Measurements from ENCODE around the gene HMCN1. TPM values are rescaled to one million over a fixed set of nuclear protein-coding genes. Genes with fewer than 3 reads are reported as not detected.

The HMCN1 gene
- total RNA-seq, 2 experiments from 2014 or later = 0.07 to 0.21 TPM

- Mint-ChIP-seq H3K4me1 (no peaks in the 10 kb centered on the region), H3K4me3 (no peak overlapping the region), H3K27me3 (no peaks in the 10 kb centered on the region), H3K9me3 (no peaks in the 10 kb centered on the region), H3K36me3 (ENCODE audit: low read depth) (no peaks in the 10 kb centered on the region), H3K27ac (no peak overlapping the region)
- DNase-seq = no peak
- POLR2A ChIA-PET = no interaction called here
- CTCF ChIA-PET = no interaction called here
Measured at GRCh38 chr1:185920602-185921001, 186.4 kb downstream of the HMCN1 start.

GRCh38 chr1:185921636-185922035 is 187.4 kb downstream of the HMCN1 start:
- DNase-seq = no peak
- CTCF ChIA-PET = no interaction called here
- Mint-ChIP-seq H3K9me3 (no peaks in the 10 kb centered on the region), H3K36me3 (ENCODE audit: low read depth) (no peaks in the 10 kb centered on the region), H3K27ac (no peak overlapping the region), H3K4me1 (no peaks in the 10 kb centered on the region), H3K27me3 (no peaks in the 10 kb centered on the region), H3K4me3 (no peak overlapping the region)
- POLR2A ChIA-PET = no interaction called here

- no peak overlapping the region for H3K27ac Mint-ChIP-seq
- no peaks in the 10 kb centered on the region for H3K27me3 Mint-ChIP-seq
- no peaks in the 10 kb centered on the region for H3K36me3 Mint-ChIP-seq (ENCODE audit: low read depth)
- H3K4me1 Mint-ChIP-seq = no peaks in the 10 kb centered on the region
- CTCF ChIA-PET = no interaction called here
- no peaks in the 10 kb centered on the region for H3K9me3 Mint-ChIP-seq
- H3K4me3 Mint-ChIP-seq = no peak overlapping the region
- DNase-seq = no peak
- POLR2A ChIA-PET = no interaction called here
Measured at GRCh38 chr1:185926588-185926987, 192.4 kb downstream of the HMCN1 start.

- Mint-ChIP-seq H3K27ac (no peak overlapping the region), H3K4me1 (no peaks in the 10 kb centered on the region), H3K9me3 (no peaks in the 10 kb centered on the region), H3K27me3 (no peaks in the 10 kb centered on the region), H3K4me3 (no peak overlapping the region), H3K36me3 (ENCODE audit: low read depth) (no peaks in the 10 kb centered on the region)
- ChIA-PET POLR2A (no interaction called here), CTCF (no interaction called here)
- no peak for DNase-seq
Measured at GRCh38 chr1:185929776-185930175, 195.6 kb downstream of the HMCN1 start.

- no peak overlapping the region for H3K4me3 Mint-ChIP-seq
- no peaks in the 10 kb centered on the region for H3K4me1 Mint-ChIP-seq
- no peak for DNase-seq
- CTCF ChIA-PET = no interaction called here
- POLR2A ChIA-PET = no interaction called here
- H3K9me3 Mint-ChIP-seq = no peaks in the 10 kb centered on the region
- H3K36me3 Mint-ChIP-seq (ENCODE audit: low read depth) = no peaks in the 10 kb centered on the region
- H3K27ac Mint-ChIP-seq = no peak overlapping the region
- H3K27me3 Mint-ChIP-seq = no peaks in the 10 kb centered on the region
Measured at GRCh38 chr1:185931438-185931837, 197.2 kb downstream of the HMCN1 start.

GRCh38 chr1:185933580-185933979 is 199.4 kb downstream of the HMCN1 start:
- Mint-ChIP-seq H3K9me3 (no peaks in the 10 kb centered on the region), H3K27me3 (no peaks in the 10 kb centered on the region), H3K27ac (no peak overlapping the region), H3K4me3 (no peak overlapping the region), H3K4me1 (no peaks in the 10 kb centered on the region), H3K36me3 (ENCODE audit: low read depth) (no peaks in the 10 kb centered on the region)
- ChIA-PET POLR2A (no interaction called here), CTCF (no interaction called here)
- no peak for DNase-seq

- no peak for DNase-seq
- CTCF ChIA-PET = no interaction called here
- Mint-ChIP-seq H3K4me3 (no peak overlapping the region), H3K4me1 (no peaks in the 10 kb centered on the region), H3K27me3 (no peaks in the 10 kb centered on the region), H3K27ac (no peak overlapping the region), H3K36me3 (ENCODE audit: low read depth) (no peaks in the 10 kb centered on the region), H3K9me3 (no peaks in the 10 kb centered on the region)
- POLR2A ChIA-PET = no interaction called here
Measured at GRCh38 chr1:185934476-185935189, 200.4 kb downstream of the HMCN1 start.

GRCh38 chr1:185935360-185935759 is 201.2 kb downstream of the HMCN1 start:
- Mint-ChIP-seq H3K27me3 (no peaks in the 10 kb centered on the region), H3K27ac (no peak overlapping the region), H3K36me3 (ENCODE audit: low read depth) (no peaks in the 10 kb centered on the region), H3K4me3 (no peak overlapping the region), H3K9me3 (no peaks in the 10 kb centered on the region), H3K4me1 (no peaks in the 10 kb centered on the region)
- POLR2A ChIA-PET = no interaction called here
- no peak for DNase-seq
- CTCF ChIA-PET = no interaction called here

- no peaks in the 10 kb centered on the region for H3K36me3 Mint-ChIP-seq (ENCODE audit: low read depth)
- H3K27me3 Mint-ChIP-seq = no peaks in the 10 kb centered on the region
- CTCF ChIA-PET = no interaction called here
- no peak overlapping the region for H3K27ac Mint-ChIP-seq
- POLR2A ChIA-PET = no interaction called here
- H3K4me3 Mint-ChIP-seq = no peak overlapping the region
- H3K9me3 Mint-ChIP-seq = no peaks in the 10 kb centered on the region
- no peak for DNase-seq
- no peaks in the 10 kb centered on the region for H3K4me1 Mint-ChIP-seq
Measured at GRCh38 chr1:185936641-185937040, 202.4 kb downstream of the HMCN1 start.

GRCh38 chr1:185938396-185938795 is 204.2 kb downstream of the HMCN1 start:
- Mint-ChIP-seq H3K9me3 (no peaks in the 10 kb centered on the region), H3K36me3 (ENCODE audit: low read depth) (no peaks in the 10 kb centered on the region), H3K4me1 (no peaks in the 10 kb centered on the region), H3K27ac (no peak overlapping the region), H3K27me3 (no peaks in the 10 kb centered on the region), H3K4me3 (no peak overlapping the region)
- ChIA-PET POLR2A (no interaction called here), CTCF (no interaction called here)
- no peak for DNase-seq

GRCh38 chr1:185939142-185939541 is 205.0 kb downstream of the HMCN1 start:
- Mint-ChIP-seq H3K4me1 (no peaks in the 10 kb centered on the region), H3K27me3 (no peaks in the 10 kb centered on the region), H3K36me3 (ENCODE audit: low read depth) (no peaks in the 10 kb centered on the region), H3K9me3 (no peaks in the 10 kb centered on the region), H3K27ac (no peak overlapping the region), H3K4me3 (no peak overlapping the region)
- no peak for DNase-seq
- ChIA-PET POLR2A (no interaction called here), CTCF (no interaction called here)

GRCh38 chr1:185942961-185943360 is 208.8 kb downstream of the HMCN1 start:
- Mint-ChIP-seq H3K27me3 (no peaks in the 10 kb centered on the region), H3K4me1 (no peaks in the 10 kb centered on the region)

GRCh38 chr1:185956881-185957280 is 222.7 kb downstream of the HMCN1 start:
- Mint-ChIP-seq H3K4me1 (no peaks in the 10 kb centered on the region), H3K36me3 (ENCODE audit: low read depth) (no peaks in the 10 kb centered on the region), H3K27ac (no peak overlapping the region), H3K9me3 (no peaks in the 10 kb centered on the region), H3K4me3 (no peak overlapping the region), H3K27me3 (peaks cover 2% of the 10 kb centered on the region)
- POLR2A ChIA-PET = no interaction called here
- CTCF ChIA-PET = no interaction called here
- no peak for DNase-seq

More at GRCh38 chr1:185942961-185943360, 208.8 kb downstream of the HMCN1 start:
- ChIA-PET CTCF (no interaction called here), POLR2A (no interaction called here)
- no peak for DNase-seq
- Mint-ChIP-seq H3K4me3 (no peak overlapping the region), H3K9me3 (no peaks in the 10 kb centered on the region), H3K27ac (no peak overlapping the region), H3K36me3 (ENCODE audit: low read depth) (no peaks in the 10 kb centered on the region)

GRCh38 chr1:185957441-185958363 is 223.5 kb downstream of the HMCN1 start:
- DNase-seq = no peak
- Mint-ChIP-seq H3K27ac (no peak overlapping the region), H3K4me1 (no peaks in the 10 kb centered on the region), H3K27me3 (peaks cover 2% of the 10 kb centered on the region), H3K4me3 (no peak overlapping the region), H3K36me3 (ENCODE audit: low read depth) (no peaks in the 10 kb centered on the region), H3K9me3 (no peaks in the 10 kb centered on the region)
- POLR2A ChIA-PET = no interaction called here
- CTCF ChIA-PET = no interaction called here

All from activated CD4-positive, alpha-beta T cell treated with anti-CD3 and anti-CD28 coated beads, Interleukin-2, amount 10 ng/mL, durations not matched to agents 7 days and 5 days (primary cell).